PC-3 (cell line): ENCODE results near the gene KCNG4. TPM values are rescaled to one million over a fixed set of nuclear protein-coding genes. Genes with fewer than 3 reads are reported as not detected.

ENCODE experiments used
- ATAC-seq: fragments of 200-7000 bp; cut with Tn5 transposase; 2 replicates; pipeline ENCODE4 v1.9.1; 2020; ENCODE audit warnings: mild to moderate bottlenecking, moderate library complexity
- Bru-seq: library from RNA; stranded (reverse); fragments of 400-500 nt; gene quantifications from one replicate; lab custom pipeline; 2021; lab: Mats Ljungman, UMichigan
- BruChase-seq, 2 experiments: library from RNA; stranded (reverse); fragments of 400-500 nt; gene quantifications; one replicate each; lab custom pipeline; 2021; lab: Mats Ljungman, UMichigan
- BruUV-seq: library from RNA; stranded (reverse); fragments of 400-500 nt; replicated peaks from 2 replicates; lab custom pipeline; 2021; lab: Mats Ljungman, UMichigan
- CTCF ChIA-PET: fragments of 300-600 bp; sonication (Branson Sonifier 250); formaldehyde crosslinking; loops from one replicate; lab custom pipeline; 2022; ENCODE audit warnings: antibody characterized with exemption; lab: Charles Lee
- POLR2A ChIA-PET: fragments of 300-600 bp; sonication (Branson Sonifier 250); formaldehyde crosslinking; loops from one replicate; lab custom pipeline; 2022; ENCODE audit warnings: antibody characterized with exemption; ENCODE audit not compliant: unreplicated experiment; lab: Charles Lee
- DNase-seq: peaks from one replicate; pipeline ENCODE4 v3.0.0-alpha.2; 2015
- H2AFZ ChIP-seq: fragments of 300-600 bp; sonication (generic); 2 replicates; pipeline ENCODE4 v1.6.0; 2016; ENCODE audit warnings: antibody characterized with exemption, low read length
- H3F3A ChIP-seq: fragments of 300-600 bp; sonication (generic); one replicate; pipeline ENCODE4 v1.6.0; 2017; ENCODE audit warnings: antibody characterized with exemption, low read length, control low read depth, mild to moderate bottlenecking; ENCODE audit not compliant: unreplicated experiment
- H3K27ac ChIP-seq: fragments of 300-600 bp; sonication (generic); 2 replicates; pipeline ENCODE4 v1.5.1; 2016; ENCODE audit warnings: mild to moderate bottlenecking, low read length
- H3K27me3 ChIP-seq: fragments of 300-600 bp; sonication (generic); 2 replicates; pipeline ENCODE4 v1.6.1; 2016; ENCODE audit warnings: low read length, mixed read lengths
- H3K36me3 ChIP-seq: fragments of 300-600 bp; sonication (generic); 2 replicates; pipeline ENCODE4 v1.6.1; 2016; ENCODE audit warnings: low read depth, mixed run types, low read length, mixed read lengths
- H3K4me1 ChIP-seq: fragments of 300-600 bp; sonication (generic); 2 replicates; pipeline ENCODE4 v1.5.1; 2016; ENCODE audit warnings: low read length; ENCODE audit not compliant: insufficient read depth
- H3K4me2 ChIP-seq: fragments of 300-600 bp; sonication (generic); 2 replicates; pipeline ENCODE4 v1.6.0; 2016; ENCODE audit warnings: low read length
- H3K4me3 ChIP-seq: fragments of 300-600 bp; sonication (generic); 2 replicates; pipeline ENCODE4 v1.5.1; 2016; ENCODE audit warnings: mild to moderate bottlenecking, low read length, mixed read lengths
- H3K79me2 ChIP-seq: fragments of 300-600 bp; sonication (generic); 2 replicates; pipeline ENCODE4 v1.6.1; 2017; ENCODE audit warnings: low read length, mixed read lengths
- H3K9ac ChIP-seq: fragments of 300-600 bp; sonication (generic); 2 replicates; pipeline ENCODE4 v1.6.0; 2016; ENCODE audit warnings: mild to moderate bottlenecking, low read length
- H3K9me2 ChIP-seq: fragments of 300-600 bp; sonication (generic); replicated peaks from 2 replicates; pipeline ENCODE4 v1.6.1; 2016; ENCODE audit warnings: mixed run types, low read length, mixed read lengths
- H3K9me3 ChIP-seq: fragments of 300-600 bp; sonication (generic); 2 replicates; pipeline ENCODE4 v1.6.1; 2016; ENCODE audit warnings: low read length, mixed read lengths
- H4K20me1 ChIP-seq: fragments of 300-600 bp; sonication (generic); 2 replicates; pipeline ENCODE4 v1.6.1; 2016; ENCODE audit warnings: low read length, mixed read lengths
- CTCF ChIP-seq: fragments of 300-600 bp; sonication (generic); conservative IDR thresholded peaks from 2 replicates; pipeline ENCODE4 v1.5.1; 2017; ENCODE audit warnings: antibody characterized with exemption, low read depth, mild to moderate bottlenecking, low read length
- EZH2 ChIP-seq: fragments of 300-600 bp; sonication (generic); IDR thresholded peaks from one replicate; pipeline ENCODE4 v1.6.1; 2017; ENCODE audit warnings: antibody characterized with exemption, mild to moderate bottlenecking, low read length; ENCODE audit not compliant: unreplicated experiment
- EZH2phosphoT487 ChIP-seq: fragments of 300-600 bp; sonication (generic); IDR thresholded peaks from 2 replicates; pipeline ENCODE4 v1.6.1; 2018; ENCODE audit warnings: mild to moderate bottlenecking, antibody characterized with exemption, low read length, borderline replicate concordance
- intact Hi-C: fragments of 100-400 bp; cut with micrococcal nuclease; formaldehyde crosslinking; loops from 2 replicates; pipeline ENCODE4 v1.9.0; 2023
- long read RNA-seq: library from polyadenylated mRNA; unstranded; transcript quantifications from one replicate; pipeline ENCODE4 v2.0.0, GENCODE V29; 2021; ENCODE audit not compliant: unreplicated experiment
- total RNA-seq: library from RNA; depleted of rRNA; stranded (reverse); fragments of >200 nt; gene quantifications from 2 replicates; pipeline ENCODE4 v1.2.3, GENCODE V29; 2014; rRNA removed

The KCNG4 gene
- 0.04 TPM in 1 of 2 replicates, not detected in the other for total RNA-seq
- not detected for Bru-seq, nascent RNA
- not detected for BruChase-seq, experiment 1, labeled RNA remaining after a 6-hour chase
- not detected for BruChase-seq, experiment 2, labeled RNA remaining after a 2-hour chase
- long read RNA-seq, result 0 reads

GRCh38 chr16:84239909-84240308 lies at the start of gene KCNG4:
Gene KCNG4, minus strand, starts transcription at chr16:84240012. Its CDS starts 2,527 bp downstream, at chr16:84237485.
- Histone ChIP-seq H3K9ac (no peak within 1 kb of the TSS), H3K4me2 (no peak within 1 kb of the TSS), H4K20me1 (no peaks in the 10 kb centered on the region), H3K4me3 (no peak within 1 kb of the TSS), H3K9me3 (no peaks in the 10 kb centered on the region), H3K9me2 (no peaks in the 10 kb centered on the region), H3K27ac (no peak within 1 kb of the TSS), H3K4me1 (no peaks in the 10 kb centered on the region), H2AFZ (no peak within 1 kb of the TSS), H3K36me3 (no peaks in the 10 kb centered on the region), H3K79me2 (no peaks in the 10 kb centered on the region), H3K27me3 (peaks cover 6% of the 10 kb centered on the region; the same call in 1 of the 2 replicates), H3F3A (no peaks in the 10 kb centered on the region)
- CTCF ChIA-PET, result interaction anchor here (0.6 kb wide), 1 partner anchor 53 kb away, joined by 3 read pairs; no protein-coding TSS in a partner anchor
- POLR2A ChIA-PET, result no interaction called here
- no peak for DNase-seq
- TF ChIP-seq EZH2phosphoT487 (no peak), EZH2 (no peak), CTCF (no peak)
- intact Hi-C loops, result no loop called here
- ATAC-seq, result no peak
- no TSS peak for BruUV-seq

GRCh38 chr16:84288902-84289301 lies 49.1 kb upstream of the KCNG4 start:
- no peak overlapping the region for H3K4me3 ChIP-seq
- ChIA-PET CTCF (no interaction called here), POLR2A (no interaction called here)
- H3K79me2 ChIP-seq, result no peaks in the 10 kb centered on the region
- intact Hi-C loops, result no loop called here
- no peak overlapping the region for H3K9ac ChIP-seq
- no peaks in the 10 kb centered on the region for H4K20me1 ChIP-seq
- H3K4me1 ChIP-seq, result no peaks in the 10 kb centered on the region
- H2AFZ ChIP-seq, result no peak overlapping the region
- TF ChIP-seq CTCF (no peak), EZH2phosphoT487 (no peak), EZH2 (no peak)
- ATAC-seq, result no peak
- H3K9me3 ChIP-seq, result no peaks in the 10 kb centered on the region
- no peak overlapping the region for H3K27ac ChIP-seq
- no peak overlapping the region for H3K4me2 ChIP-seq
- BruUV-seq, result no TSS peak
- no peak for DNase-seq
- peaks cover 8% of the 10 kb centered on the region; the same call in 1 of the 2 replicates for H3K27me3 ChIP-seq
- no peaks in the 10 kb centered on the region for H3K36me3 ChIP-seq
- H3K9me2 ChIP-seq, result no peaks in the 10 kb centered on the region
- no peaks in the 10 kb centered on the region for H3F3A ChIP-seq

- H3K4me3 ChIP-seq, result no peak overlapping the region
- BruUV-seq, result no TSS peak
- no peaks in the 10 kb centered on the region for H3K9me2 ChIP-seq
- H3K27ac ChIP-seq, result no peak overlapping the region
- H3K4me2 ChIP-seq, result no peak overlapping the region
- intact Hi-C loops, result no loop called here
- peaks cover 8% of the 10 kb centered on the region; the same call in 1 of the 2 replicates for H3K27me3 ChIP-seq
- no peaks in the 10 kb centered on the region for H3F3A ChIP-seq
- no peaks in the 10 kb centered on the region for H3K4me1 ChIP-seq
- no peak overlapping the region for H3K9ac ChIP-seq
- TF ChIP-seq EZH2phosphoT487, result no peak
- TF ChIP-seq CTCF, result no peak
- no peak for TF ChIP-seq EZH2
- no peaks in the 10 kb centered on the region for H3K9me3 ChIP-seq
- CTCF ChIA-PET, result no interaction called here
- DNase-seq, result no peak
- H2AFZ ChIP-seq, result no peak overlapping the region
- H4K20me1 ChIP-seq, result no peaks in the 10 kb centered on the region
- POLR2A ChIA-PET, result no interaction called here
- no peak for ATAC-seq
- no peaks in the 10 kb centered on the region for H3K36me3 ChIP-seq
- H3K79me2 ChIP-seq, result no peaks in the 10 kb centered on the region
Observed at GRCh38 chr16:84286578-84287240, 46.9 kb upstream of the KCNG4 start.
